CD4-positive, alpha-beta T cell treated with Interleukin-6 at 100 ng/mL for 8 hours (primary cell): ENCODE measurements around the gene CHRND.
"Not testable (repeated sequence)": the region's sequence is repeated elsewhere in the genome, so short reads cannot be mapped to it uniquely, and the experiment has no call there.

Source experiments
- DNase-seq: peaks from one replicate; pipeline ENCODE4 v3.0.0-alpha.2; 2020; ENCODE audit warnings: mixed read lengths, low spot score

Gene CHRND

DNA sequence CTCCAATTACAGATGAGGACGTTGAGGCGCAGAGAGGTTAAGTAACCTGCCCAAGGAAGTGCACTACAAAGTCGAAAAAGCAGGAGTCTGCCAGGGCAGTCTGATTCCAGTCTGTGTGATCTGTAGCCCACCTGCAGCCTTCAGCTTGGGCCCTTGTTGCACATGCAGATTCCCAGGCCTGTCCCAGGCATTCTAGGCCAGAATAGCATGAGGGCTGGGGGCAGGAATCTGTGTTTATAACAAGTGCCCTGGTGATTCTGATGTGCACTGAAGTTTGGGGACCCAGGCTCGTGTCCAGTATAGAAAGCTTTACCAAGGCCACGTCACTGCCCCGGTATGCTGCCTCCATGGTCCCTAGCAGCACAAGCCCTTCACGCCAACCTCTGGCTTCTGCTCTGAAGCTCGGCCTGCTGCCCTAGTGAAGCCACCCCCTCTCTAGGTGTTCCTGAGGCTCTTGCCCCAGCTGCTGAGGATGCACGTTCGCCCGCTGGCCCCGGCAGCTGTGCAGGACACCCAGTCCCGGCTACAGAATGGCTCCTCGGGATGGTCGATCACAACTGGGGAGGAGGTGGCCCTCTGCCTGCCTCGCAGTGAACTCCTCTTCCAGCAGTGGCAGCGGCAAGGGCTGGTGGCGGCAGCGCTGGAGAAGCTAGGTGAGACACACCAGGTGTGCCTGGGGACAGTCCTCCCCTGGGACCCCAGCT, 18.1 kb downstream of the CHRND start:
- no peak for DNase-seq

DNA sequence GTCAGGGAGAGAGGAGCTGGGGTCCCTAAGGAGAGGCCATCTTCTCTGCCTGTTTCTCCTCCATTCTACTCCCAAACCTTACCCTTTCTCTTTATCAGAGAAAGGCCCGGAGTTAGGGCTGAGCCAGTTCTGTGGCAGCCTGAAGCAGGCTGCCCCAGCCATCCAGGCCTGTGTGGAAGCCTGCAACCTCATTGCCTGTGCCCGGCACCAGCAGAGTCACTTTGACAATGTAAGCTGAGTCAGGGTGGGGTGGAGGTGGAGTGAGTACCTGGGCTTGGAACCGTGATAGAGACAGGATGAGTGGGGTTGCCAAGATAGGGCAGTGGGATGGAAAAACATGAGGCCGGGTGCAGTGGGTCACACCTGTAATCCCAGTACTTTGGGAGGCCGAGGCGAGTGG, 18.7 kb downstream of the CHRND start:
- no peak for DNase-seq

DNA sequence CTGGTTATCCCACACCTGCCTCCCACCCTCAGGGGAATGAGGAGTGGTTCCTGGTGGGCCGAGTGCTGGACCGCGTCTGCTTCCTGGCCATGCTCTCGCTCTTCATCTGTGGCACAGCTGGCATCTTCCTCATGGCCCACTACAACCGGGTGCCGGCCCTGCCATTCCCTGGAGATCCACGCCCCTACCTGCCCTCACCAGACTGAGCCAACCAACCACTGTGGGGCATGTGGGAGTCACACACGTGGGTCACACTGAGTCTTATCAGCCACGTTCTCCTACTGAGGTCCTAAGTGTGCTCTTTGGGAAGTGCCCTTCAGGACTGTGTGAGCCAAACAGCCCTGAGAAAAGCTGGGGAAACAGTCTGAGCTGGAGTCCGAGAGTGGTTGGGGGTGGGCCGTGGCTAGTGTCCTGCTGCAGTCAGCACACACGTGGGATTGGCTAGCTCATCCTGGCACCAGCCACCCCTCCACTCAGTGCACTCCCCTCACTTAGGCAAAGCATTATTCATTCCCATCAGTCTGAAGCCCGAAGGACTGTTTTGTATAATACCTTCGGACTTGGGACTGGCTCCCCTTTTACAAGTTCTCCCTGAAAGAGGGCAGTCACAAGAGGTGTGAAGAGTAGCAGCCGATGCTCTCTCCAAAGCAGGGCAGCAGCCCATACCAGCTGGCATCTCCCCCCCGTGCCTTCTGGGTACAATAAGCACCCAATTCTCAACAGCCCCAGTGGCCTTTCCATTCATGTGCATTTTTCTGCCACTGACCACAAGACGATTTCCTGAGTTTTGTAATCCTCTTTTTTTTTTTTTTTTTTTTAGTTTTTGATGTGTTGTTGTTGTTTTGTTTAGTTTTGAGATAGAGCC, 19.8 kb downstream of the CHRND start:
- DNase-seq: no peak

DNA sequence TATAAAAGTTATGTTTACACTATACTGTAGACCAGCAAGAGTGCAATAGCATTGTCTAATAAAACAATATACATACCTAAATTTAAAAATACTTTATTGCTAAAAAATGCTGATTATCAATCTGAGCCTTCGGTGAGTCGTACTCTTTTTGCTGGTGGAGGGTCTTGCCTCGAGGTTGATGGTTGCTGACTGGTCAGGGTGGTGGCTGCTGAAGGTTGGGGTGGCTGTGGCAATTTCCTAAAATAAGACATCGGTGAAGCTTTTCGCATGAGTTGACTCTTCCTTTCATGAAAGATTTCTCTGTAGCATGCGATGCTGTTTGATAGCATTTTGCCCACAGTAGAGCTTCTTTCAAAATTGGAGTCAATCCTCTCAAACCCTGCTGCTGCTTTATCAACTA, 22.0 kb downstream of the CHRND start:
- no peak for DNase-seq

DNA sequence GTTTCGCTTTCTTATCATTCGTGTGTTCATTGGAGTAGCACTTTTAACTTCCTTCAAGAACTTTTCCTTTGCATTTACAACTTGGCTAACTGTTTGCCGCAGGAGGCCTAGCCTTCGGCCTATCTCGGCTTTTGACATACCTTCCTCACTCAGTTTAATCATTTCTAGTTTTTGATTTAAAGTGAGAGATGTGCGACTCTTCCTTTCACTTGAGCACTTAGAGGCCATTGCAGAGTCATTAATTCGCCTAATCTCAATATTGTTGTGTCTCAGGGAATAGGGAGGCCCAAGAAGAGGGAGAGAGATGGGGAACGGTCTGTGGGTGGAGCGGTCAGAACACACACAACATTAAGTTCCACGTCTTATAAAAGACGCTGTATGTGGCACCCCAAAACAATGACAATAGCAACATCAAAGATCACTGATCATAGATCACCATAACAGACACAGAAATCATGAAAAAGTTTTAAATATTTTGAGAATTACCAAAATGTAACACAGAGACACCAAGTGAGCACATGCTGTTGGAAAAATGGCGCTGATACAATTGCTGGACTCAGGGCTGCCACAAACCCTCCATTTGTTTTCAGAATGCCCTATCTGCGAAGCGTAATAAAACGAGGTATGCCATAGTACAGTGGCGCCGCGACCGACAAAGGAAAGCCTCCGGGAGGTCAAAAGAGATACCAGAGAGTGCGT, 23.8 kb downstream of the CHRND start:
- DNase-seq: no peak

DNA sequence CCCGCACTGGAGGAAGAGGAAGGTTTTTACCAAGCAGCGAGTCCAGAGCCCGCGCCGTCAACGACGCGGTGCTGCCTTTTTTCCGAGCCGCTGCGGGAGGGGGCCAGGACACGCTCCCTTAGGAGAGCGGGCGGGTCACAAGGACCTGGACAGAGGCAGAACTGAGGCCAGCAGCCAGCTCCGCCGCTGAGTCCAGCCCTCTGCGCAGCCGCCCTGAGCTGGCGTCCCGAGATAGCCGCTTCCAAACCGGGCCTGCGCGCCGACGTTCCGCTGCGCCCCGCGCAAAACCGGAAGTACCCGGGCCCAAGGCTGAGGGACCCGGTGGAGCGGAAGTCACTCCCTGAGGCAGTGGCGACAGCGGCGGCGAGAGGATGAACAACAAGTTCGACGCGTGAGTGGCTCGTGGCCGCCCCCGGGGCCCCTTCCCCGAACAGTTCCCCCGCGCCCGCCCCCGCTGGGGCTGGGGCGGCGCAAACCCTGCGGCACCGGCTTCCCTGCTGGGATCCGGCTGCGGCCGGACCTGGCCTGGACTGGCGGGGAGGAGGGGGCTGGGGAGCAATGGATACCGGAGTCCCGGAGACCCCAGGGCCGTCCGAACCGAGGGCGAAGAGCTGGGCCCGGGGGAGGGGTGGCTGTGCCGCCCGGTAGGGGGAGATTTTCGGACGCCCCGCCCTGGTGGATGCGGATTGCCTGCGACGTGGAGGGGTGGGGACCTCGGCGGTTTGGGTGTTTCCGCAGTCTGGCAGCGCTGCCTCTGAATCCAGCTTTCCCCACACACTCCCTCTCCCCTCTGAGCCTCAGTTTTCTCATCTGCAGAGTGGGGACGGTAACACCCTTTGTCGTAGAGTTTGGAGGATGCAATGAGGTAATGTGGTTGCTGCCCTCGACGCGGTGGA, 24.6 kb downstream of the CHRND start, which contains the start of the genes EIF4E2 and TIGD1:
Gene EIF4E2 (plus strand): TSS at position 336 of the 896 bp plus-strand sequence. CDS start 36 bp downstream, at position 372.
Gene TIGD1 (minus strand): TSS at position 204 of the 896 bp plus-strand sequence. CDS start 675 bp downstream, outside the sequence.
- peak; percentile 88 for DNase-seq

DNA sequence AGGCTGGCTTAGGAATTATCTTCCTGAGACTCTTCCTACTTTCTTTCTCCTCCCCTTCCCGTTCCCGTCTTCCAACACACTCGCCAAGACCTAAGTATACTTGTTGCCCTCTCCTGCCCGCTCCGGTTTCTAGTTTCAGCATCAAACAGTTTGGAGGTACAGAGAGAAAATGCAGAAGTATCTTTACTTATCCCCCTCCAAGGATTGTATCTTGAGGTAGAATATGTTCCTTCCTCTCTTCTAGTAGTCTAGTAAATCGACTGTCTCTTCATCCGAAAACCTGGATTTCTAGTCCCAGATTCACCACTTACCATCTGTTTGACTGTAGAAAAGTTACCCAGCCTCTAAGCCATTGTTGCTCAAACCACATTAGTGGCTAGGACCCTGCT, 25.3 kb downstream of the CHRND start:
- DNase-seq: no peak

DNA sequence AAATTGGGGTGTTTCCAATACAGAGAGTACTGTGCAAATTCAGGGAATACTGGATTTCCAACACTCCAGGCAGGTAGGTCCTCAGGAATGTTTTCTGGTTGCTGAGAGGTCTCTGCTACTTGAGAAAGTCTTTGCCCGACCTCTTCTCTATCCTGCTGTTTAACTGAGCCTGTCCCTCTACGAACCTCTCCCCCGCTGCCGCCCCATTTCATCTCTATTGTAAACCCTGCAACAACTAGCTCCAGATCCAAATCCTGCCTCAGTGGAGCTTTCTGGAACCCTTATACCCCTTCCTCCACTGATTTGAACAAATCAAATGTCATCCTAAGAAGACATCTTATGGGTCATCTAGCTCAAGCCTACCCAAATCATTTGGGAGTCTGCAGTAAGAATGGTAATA, 25.8 kb downstream of the CHRND start:
- DNase-seq: no peak

DNA sequence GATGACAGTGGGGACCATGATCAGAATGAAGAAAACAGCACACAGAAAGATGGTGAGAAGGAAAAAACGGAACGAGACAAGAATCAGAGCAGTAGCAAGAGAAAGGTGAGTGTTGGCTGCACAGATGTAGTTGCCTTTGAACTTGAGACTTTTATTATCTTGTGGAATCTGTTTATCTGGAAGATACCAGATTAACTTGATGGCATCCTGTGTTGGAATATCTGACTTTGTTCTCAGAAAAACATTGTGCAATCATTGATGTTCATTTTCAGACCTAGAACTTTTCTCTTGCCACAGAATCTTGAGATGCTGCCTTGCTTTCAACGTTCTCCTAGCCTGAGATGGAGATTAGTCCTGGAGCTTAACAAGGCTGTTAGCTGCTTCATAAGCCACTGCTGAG, 30.5 kb downstream of the CHRND start:
- DNase-seq: no peak

DNA sequence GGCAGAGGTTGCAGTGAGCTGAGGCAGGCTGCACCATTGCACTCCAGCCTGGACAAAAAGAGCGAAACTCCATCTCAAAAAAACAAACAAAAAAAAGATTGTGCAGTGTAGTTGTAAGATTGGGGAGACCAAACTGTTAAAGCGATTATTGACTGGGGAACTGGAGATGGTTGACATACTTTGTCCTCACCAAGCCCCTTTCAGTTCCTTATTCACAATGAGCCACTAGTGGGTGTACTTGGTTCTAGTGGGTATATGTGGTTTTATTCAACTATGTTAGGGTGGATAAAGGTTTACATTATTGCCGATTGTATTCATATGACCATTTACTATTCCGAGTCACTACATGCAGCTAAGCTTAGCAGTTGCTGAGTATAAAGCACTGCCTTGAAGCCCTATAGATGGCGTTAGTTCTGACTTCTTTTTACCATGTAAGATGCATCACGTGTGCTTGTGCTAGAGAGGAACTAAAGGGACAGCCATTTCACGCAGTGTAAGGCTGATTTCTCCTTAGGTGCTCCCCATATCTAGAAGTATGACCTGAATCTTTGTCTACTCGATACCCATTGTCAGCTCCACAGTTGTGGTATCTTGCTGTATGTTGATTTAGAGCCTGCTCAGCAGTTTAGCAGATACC, 36.7 kb downstream of the CHRND start:
- DNase-seq: no peak

DNA sequence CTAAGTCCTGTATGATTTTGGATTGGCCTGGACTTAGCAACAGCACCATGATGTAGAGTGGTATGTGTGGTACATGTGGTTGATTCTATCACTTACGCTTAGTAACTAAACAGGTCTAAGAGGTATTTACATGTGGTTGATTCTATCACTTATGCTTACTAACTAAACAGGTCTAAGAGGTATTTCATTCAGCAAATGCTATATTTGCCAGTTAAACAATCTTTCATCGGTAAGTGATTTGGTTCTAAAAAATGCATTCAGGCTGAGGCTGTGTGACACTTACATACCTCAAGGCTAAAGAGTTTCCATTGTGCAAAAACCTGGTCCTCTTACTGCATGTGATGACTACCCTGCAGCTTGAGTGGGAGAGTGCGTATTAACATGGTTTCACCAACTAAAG, 37.6 kb downstream of the CHRND start:
- no peak for DNase-seq

DNA sequence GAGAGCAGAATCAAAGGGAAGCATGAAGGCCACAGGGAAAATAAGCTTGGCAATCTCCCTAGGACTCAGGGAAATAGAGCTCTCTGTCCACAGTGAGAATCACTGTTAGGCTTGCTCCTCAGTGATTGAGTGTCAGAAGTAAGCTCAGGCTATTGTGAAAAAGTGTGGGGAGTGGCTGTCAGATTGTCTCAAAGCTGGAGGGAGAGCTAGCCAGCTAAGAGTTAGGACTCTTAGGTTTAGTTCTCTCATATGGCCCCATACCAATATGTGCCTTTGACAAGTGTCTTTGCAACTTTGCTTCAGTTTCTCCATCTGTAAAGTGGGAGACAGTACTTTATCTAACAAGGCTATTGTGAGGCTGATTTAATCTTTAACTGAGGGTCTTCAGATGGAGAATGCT, 41.8 kb downstream of the CHRND start:
- DNase-seq: no peak

DNA sequence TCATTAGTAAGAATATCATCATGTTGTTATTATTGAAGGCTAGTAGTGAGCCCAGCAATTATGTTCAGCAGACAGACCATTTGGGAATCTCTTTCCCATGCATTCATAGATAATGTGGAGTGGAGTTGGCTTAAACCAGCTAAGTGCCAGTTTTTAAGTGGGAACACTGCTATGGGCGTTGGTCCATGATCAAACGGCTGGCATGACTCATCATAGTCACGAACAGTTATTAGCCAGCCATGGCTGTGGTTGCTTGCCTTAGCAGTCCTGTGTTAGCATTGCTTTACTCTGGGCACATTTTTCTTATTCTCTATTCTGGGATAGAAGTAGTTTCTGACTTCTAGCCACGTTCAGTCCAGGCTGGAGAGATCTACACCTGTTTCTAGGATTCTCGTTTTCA, 42.2 kb downstream of the CHRND start:
- no peak for DNase-seq

DNA sequence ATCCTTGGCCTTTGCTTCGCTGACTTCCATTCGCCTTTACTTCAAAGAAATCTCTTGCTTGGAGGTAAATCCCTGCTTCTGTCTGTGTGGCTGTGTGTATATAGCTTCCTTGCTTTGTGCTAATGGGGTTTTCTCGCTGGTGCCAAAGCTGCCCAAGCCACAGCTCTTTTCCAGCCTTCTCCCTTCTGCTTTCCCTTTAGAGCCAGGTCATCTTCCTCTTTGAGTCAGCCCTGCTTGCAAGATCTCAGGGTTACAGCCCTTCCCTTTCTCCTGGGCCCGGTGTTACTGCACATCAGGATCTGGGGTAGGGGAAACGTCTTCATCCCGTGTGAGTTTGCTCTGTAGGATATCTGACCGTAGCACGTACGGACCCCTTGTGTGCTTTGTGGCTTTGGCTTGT, 43.6 kb downstream of the CHRND start:
- DNase-seq: no peak

DNA sequence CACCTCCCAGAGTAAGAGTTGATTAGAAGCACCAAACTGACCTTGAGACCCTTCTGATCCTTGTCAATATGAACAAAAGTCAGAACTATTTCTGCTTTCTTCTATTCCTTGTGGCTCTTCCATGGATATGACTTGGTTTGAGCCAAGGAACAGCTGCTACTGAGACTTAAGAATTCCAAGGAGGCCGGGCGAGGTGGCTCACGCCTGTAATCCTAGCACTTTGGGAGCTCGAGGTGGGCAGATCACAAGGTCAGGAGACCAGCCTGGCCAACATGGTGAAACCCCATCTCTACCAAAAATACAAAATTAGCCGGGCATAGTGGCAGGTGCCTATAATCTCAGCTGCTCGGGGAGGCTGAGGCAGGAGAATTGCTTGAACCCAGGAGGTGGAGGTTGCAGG, 44.5 kb downstream of the CHRND start:
- DNase-seq: not testable (repeated sequence)

DNA sequence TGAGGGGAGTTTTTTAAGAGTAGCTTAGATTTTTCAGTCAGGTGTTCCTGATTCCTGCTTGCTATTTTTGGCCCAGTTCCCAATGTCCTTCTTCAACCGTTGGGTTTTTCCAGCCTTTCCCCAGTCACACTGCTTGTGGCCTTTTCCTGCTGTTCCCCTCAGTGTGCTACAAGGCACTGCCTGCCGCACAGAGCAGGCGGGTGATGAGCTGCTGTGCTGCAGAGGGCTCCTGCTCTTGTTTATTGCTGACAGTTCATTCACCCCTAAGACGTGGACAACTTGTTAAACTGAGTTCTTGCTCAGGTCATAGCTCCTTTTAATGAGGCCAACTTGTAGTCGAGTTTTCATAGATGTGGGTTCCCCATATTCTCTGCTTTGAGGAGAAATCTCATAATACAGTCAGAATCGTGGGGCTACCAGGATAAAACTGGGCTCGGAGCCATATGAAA, 45.1 kb downstream of the CHRND start:
- no peak for DNase-seq

DNA sequence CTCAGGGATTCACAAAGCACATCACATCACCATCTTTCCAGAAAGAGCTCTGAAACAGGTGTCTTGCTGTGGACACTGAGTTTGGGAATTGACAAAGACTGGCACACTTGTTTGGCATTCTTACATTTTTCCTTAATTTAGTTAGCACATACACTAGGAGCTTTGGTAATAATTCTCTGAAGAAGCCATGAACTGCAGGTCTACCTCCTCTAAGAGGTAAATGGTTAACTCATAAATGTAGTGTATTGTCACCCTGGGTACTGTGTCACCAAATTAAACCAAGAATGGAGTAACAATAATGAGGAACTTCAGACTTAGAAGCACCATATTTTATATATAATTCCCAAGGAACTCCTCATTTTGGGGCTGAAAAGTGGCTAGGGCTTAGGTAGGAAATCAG, 47.1 kb downstream of the CHRND start:
- DNase-seq: no peak

DNA sequence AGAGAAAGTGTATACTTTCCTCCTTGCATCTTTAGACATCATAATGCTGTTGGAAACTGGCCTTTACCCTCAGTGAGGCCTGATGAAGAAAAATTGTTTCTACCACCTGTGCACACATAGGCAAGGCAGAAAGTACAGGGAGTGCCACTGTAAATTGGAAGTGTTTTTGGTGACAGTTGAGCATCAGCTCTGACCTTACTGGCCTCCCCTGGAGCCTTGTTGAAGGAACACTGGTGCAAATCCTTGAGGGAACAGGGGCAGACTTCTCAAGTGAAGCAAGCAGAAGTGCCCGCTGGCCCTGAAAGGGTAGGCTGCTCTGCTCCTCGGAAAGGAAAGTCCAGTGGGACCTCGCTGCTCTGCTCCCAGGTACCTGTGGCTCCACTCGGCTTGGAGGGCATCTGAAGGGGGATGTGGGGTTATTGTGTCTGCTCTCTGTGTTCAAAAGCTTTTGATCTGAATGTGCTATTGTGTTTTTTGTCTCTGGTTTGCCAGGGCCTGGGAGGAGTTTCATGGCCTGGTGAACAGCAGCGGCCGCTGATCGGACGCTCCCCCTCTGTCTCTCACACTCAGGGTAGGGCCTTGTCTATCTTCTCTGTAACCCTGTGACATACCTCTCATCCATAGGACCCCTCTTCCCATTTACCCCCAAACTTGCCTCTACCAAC, 47.9 kb downstream of the CHRND start:
- no peak for DNase-seq

DNA sequence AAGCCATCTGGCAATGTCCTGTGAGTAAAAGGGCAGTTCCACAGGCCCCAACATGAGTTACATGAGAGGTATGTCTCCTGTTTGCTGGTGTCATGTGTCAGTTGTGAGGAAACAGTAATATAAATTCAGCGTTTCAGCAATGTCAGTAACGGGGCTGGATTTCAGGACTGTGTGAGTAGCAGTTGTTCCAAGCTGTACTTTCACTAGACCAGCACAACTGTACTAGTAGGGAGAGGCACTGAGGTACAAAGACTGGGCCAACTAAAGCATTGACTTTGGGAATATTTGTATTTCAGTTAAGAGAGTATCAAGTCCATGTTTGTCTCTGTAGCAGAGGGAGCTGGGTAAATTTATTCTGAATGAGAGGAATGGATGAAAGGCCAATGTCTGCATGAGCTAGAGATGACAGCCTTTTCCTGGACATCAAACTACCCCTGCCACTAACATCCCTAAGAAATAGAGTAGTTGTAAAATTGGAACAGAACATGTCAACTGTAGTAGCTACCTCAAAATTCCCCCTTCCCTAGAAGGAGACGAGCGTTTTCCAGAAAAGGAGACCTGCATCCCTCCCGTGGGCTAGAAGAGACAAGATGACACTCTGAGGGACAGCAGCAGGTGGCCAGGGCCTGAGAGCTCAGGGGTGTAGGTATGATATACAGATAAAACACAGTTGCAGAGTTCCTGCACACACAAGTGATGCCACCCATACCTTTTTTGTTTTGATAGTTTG, 48.9 kb downstream of the CHRND start:
- no peak for DNase-seq

DNA sequence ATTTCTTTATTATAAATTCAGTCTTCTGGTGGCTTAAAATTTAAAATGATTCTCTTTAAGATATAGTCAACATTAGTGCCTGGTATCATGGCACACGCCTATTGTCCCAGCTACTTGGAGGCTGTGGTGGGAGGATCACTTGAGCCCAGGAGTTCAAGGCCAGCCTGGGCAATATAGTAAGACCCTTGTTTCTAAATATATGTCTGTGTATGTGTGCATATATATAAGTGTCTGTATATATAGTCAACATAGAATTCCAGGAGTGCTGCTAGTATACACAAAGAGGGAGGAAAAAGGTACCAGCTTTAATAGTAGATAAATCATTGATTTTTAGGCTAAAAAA, 49.4 kb downstream of the CHRND start:
- no peak for DNase-seq
